AG04449 (cell line): Measurements from ENCODE around the gene UBAP1L.
"Not testable (repeated sequence)": the region's sequence is repeated elsewhere in the genome, so short reads cannot be mapped to it uniquely, and the experiment has no call there.

ENCODE experiments used
- CTCF ChIA-PET: fragments of 350-600 bp; formaldehyde crosslinking; extraction: SDS; loops from one replicate; lab custom pipeline; 2021; ENCODE audit warnings: antibody characterized with exemption; lab: Yijun Ruan, JAX
- POLR2A ChIA-PET: fragments of 400-600, 350-600 bp; formaldehyde crosslinking; extraction: SDS; loops from one replicate; lab custom pipeline; 2020; ENCODE audit warnings: antibody characterized with exemption, inconsistent platforms; lab: Yijun Ruan, JAX
- DNase-seq: peaks from one replicate; pipeline ENCODE4 v3.0.0-alpha.2; 2010; ENCODE audit warnings: low read depth, low spot score
- H3K4me3 ChIP-seq: 2 replicates; pipeline ENCODE4 v1.5.1; 2011; ENCODE audit warnings: low read depth, mild to moderate bottlenecking, control low read depth, low read length
- TF ChIP-seq, protein P1 (sequence below): IDR thresholded peaks from one replicate; pipeline ENCODE4 v1.5.1; 2011; ENCODE audit warnings: mild to moderate bottlenecking, moderate library complexity, low read length, control low read depth, inconsistent platforms; ENCODE audit not compliant: insufficient read depth; ENCODE audit errors: missing control alignments

UBAP1L gene

DNA sequence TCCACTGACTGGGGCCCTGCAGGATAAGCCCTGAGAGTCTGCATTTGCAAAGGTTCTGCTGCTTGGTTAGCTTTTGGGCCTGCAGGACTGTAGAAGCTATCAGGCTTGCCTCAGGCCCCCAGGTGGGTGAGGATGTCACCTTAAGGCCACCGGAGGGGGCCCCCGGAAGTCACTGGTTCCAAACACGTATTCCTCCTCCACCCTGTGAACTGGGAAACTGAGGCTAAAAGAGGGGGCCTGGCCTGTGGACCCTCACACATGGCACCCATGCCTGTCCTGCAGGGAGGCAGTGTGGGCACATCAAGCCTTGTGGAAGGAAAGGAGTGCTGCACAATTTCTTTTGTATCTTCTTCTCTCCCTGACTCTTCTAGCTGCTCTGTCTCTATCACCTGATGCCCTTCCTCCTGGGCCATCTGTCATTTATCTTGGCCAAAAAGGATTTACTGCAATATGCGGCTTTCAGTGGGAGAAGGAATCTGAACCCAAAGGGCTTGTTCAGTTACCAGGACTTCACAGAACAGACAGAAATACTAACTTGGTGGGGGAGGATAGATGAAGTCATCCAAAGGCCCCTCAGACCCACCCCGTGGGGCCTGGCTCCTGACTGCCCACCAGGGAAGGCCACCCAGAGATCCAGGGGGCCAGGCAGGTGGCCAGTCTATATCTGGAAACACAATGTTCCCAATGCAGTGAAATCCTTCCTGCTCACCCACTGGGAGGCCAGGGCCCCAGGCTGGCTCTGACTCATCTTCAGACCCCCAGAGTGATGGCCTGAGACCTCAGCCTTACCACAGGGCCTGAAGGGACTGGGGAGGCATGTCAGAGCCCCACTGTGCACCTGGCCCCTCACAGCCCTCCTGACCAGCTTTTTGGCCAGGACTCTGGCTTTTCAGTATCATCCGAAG lies 18.3 kb downstream of the UBAP1L start:
- TF ChIP-seq, protein P1, sequence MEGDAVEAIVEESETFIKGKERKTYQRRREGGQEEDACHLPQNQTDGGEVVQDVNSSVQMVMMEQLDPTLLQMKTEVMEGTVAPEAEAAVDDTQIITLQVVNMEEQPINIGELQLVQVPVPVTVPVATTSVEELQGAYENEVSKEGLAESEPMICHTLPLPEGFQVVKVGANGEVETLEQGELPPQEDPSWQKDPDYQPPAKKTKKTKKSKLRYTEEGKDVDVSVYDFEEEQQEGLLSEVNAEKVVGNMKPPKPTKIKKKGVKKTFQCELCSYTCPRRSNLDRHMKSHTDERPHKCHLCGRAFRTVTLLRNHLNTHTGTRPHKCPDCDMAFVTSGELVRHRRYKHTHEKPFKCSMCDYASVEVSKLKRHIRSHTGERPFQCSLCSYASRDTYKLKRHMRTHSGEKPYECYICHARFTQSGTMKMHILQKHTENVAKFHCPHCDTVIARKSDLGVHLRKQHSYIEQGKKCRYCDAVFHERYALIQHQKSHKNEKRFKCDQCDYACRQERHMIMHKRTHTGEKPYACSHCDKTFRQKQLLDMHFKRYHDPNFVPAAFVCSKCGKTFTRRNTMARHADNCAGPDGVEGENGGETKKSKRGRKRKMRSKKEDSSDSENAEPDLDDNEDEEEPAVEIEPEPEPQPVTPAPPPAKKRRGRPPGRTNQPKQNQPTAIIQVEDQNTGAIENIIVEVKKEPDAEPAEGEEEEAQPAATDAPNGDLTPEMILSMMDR = no peak
- CTCF ChIA-PET = interaction anchor here (0.6 to 5.4 kb wide), 6 partner anchors 10 to 61 kb away, joined by 3 to 39 read pairs (median 5); no protein-coding TSS in a partner anchor
- POLR2A ChIA-PET = no interaction called here
- no peak overlapping the region for H3K4me3 ChIP-seq
- DNase-seq = no peak

DNA sequence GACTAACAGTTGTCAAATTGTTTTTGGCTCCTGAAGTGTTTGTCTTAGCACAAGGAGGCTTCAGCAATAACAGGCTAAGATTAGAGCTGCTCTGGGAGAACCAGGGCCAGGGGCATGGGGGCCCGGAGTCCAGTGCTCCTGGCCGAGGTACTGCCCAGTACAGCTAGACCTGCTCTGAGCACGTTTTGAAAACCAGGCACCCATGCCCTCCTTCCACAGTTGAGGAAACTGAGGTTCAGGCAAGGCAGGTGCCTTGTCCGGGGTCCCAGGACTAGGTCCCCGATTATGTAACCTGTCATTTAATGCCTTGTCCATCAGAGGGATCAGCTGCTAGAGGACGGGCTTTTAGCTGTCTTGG lies 19.3 kb downstream of the UBAP1L start:
- DNase-seq = no peak
- CTCF ChIA-PET = interaction anchor here (1.0 to 5.4 kb wide), 8 partner anchors 8 to 62 kb away, joined by 3 to 39 read pairs (median 6); partner anchors contain the start of gene KBTBD13
- POLR2A ChIA-PET = interaction anchor here (0.8 kb wide), 1 partner anchor 11 kb away, joined by 3 read pairs; no protein-coding TSS in a partner anchor
- no peak overlapping the region for H3K4me3 ChIP-seq
- TF ChIP-seq, protein P1 = no peak

- CTCF ChIA-PET = interaction anchor here (1.0 to 5.4 kb wide), 8 partner anchors 8 to 61 kb away, joined by 3 to 39 read pairs (median 6); partner anchors contain the start of gene KBTBD13
- no peak overlapping the region for H3K4me3 ChIP-seq
- POLR2A ChIA-PET = interaction anchor here (0.8 kb wide), 1 partner anchor 12 kb away, joined by 3 read pairs; no protein-coding TSS in a partner anchor
- TF ChIP-seq, protein P1 = no peak
- no peak for DNase-seq
Observed at GRCh38 chr15:65095011-65095746, 19.8 kb downstream of the UBAP1L start.

GRCh38 chr15:65094294-65094995 lies 20.6 kb downstream of the UBAP1L start:
- CTCF ChIA-PET = interaction anchor here (1.3 to 5.4 kb wide), 6 partner anchors 9 to 60 kb away, joined by 3 to 39 read pairs (median 8); partner anchors contain the start of gene KBTBD13

GRCh38 chr15:65093793-65094170 lies 21.2 kb downstream of the UBAP1L start:
- H3K4me3 ChIP-seq, POLR2A ChIA-PET, DNase-seq: not testable (repeated sequence)
- CTCF ChIA-PET = interaction anchor here (1.8 to 5.4 kb wide), 5 partner anchors 8 to 60 kb away, joined by 7 to 39 read pairs (median 8); no protein-coding TSS in a partner anchor

More at GRCh38 chr15:65094294-65094995, 20.6 kb downstream of the UBAP1L start:
- DNase-seq = no peak
- H3K4me3 ChIP-seq = no peak overlapping the region
- TF ChIP-seq, protein P1 = no peak
- POLR2A ChIA-PET = no interaction called here
